B cell (primary cell): ENCODE measurements around the gene TIMM50. TPM values are rescaled to one million over a fixed set of nuclear protein-coding genes. Genes with fewer than 3 reads are reported as not detected.

ENCODE experiments used
- ATAC-seq: fragments of 200-7000 bp; cut with Tn5 transposase; one replicate; pipeline ENCODE4 v1.10.0; 2021; ENCODE audit warnings: low read depth, mild to moderate bottlenecking, moderate number of reproducible peaks, moderate library complexity
- CTCF ChIA-PET: fragments of 350-600 bp; sonication (Branson Sonifier 250); formaldehyde crosslinking; loops from one replicate; lab custom pipeline; 2021; ENCODE audit warnings: antibody characterized with exemption, inconsistent platforms; lab: Charles Lee
- POLR2A ChIA-PET: fragments of 350-600 bp; sonication (Branson Sonifier 250); formaldehyde crosslinking; loops from one replicate; lab custom pipeline; 2021; ENCODE audit warnings: antibody characterized with exemption; lab: Charles Lee
- DNase-seq: peaks from one replicate; pipeline ENCODE4 v3.0.0; 2013
- H2AFZ ChIP-seq: 2 replicates; pipeline ENCODE4 v1.6.1; 2012; ENCODE audit warnings: mild to moderate bottlenecking, low read depth, low read length; ENCODE audit not compliant: insufficient read depth, poor library complexity, severe bottlenecking
- H3K27ac ChIP-seq, 2 donors: 1 replicate in 1 of 2; 2 replicates in 1 of 2; pipeline ENCODE4 v1.5.1; 2012 to 2013; ENCODE audit warnings: low read length in 2 of 2, mild to moderate bottlenecking in 2 of 2, moderate library complexity in 1 of 2
- H3K27me3 ChIP-seq, 4 experiments: fragments of 200-600 bp in 1 of 4; sonication (generic) in 1 of 4; replicated peaks in 1 of 4; 1 replicate in 2 of 4; 2 replicates in 2 of 4; pipeline versions ENCODE4 v1.6.1 to v1.7.0; 2013 to 2016; ENCODE audit warnings: low read length in 3 of 4, mild to moderate bottlenecking in 2 of 4, mixed read lengths in 1 of 4, moderate library complexity in 1 of 4; ENCODE audit not compliant: insufficient read depth in 4 of 4, control insufficient read depth in 3 of 4; ENCODE audit errors: control extremely low read depth in 1 of 4
- H3K36me3 ChIP-seq, 2 experiments: replicated peaks in 1 of 2; 1 replicate in 1 of 2; 2 replicates in 1 of 2; pipeline versions ENCODE4 v1.6.1 to v1.7.1; 2013; ENCODE audit warnings: low read length in 1 of 2; ENCODE audit not compliant: insufficient read depth in 2 of 2, control insufficient read depth in 1 of 2; ENCODE audit errors: control extremely low read depth in 1 of 2, extremely low read depth in 1 of 2
- H3K4me1 ChIP-seq, 2 donors: fragments of 200-600 bp in 1 of 2; sonication (generic) in 1 of 2; 1 replicate in 1 of 2; 2 replicates in 1 of 2; pipeline versions ENCODE4 v1.5.1 to v1.6.1; 2013 to 2017; ENCODE audit warnings: low read length in 2 of 2; ENCODE audit not compliant: control insufficient read depth in 2 of 2, insufficient read depth in 2 of 2
- H3K4me2 ChIP-seq: replicated peaks from 2 replicates; pipeline ENCODE3; 2012; ENCODE audit warnings: mild to moderate bottlenecking, low read depth, low read length; ENCODE audit not compliant: poor library complexity, severe bottlenecking
- H3K4me3 ChIP-seq, 5 experiments: fragments of 200-600 bp in 1 of 5; sonication (generic) in 1 of 5; 1 replicate in 3 of 5; 2 replicates in 2 of 5; pipeline versions ENCODE4 v1.5.1 to v1.7.0; 2011 to 2016; ENCODE audit warnings: low read length in 4 of 5, mild to moderate bottlenecking in 4 of 5, low read depth in 2 of 5, control low read depth in 1 of 5, moderate library complexity in 1 of 5; ENCODE audit not compliant: insufficient read depth in 1 of 5; ENCODE audit errors: control extremely low read depth in 1 of 5, extremely low read depth in 1 of 5
- H3K79me2 ChIP-seq: fragments of 200-600 bp; sonication (generic); one replicate; pipeline ENCODE4 v1.6.0; 2016; ENCODE audit warnings: low read length; ENCODE audit not compliant: control insufficient read depth, insufficient read depth
- H3K9ac ChIP-seq: fragments of 200-600 bp; sonication (generic); 2 replicates; pipeline ENCODE4 v1.6.1; 2017; ENCODE audit warnings: mild to moderate bottlenecking, low read length, moderate library complexity
- H3K9me3 ChIP-seq, 3 donors: one replicate each; pipeline versions ENCODE4 v1.6.1 to v1.7.1; 2013; ENCODE audit warnings: low read length in 2 of 3; ENCODE audit not compliant: control insufficient read depth in 2 of 3, insufficient read depth in 1 of 3; ENCODE audit errors: control extremely low read depth in 1 of 3
- H4K20me1 ChIP-seq: 2 replicates; pipeline ENCODE4 v1.6.0; 2012; ENCODE audit warnings: mild to moderate bottlenecking, low read length; ENCODE audit not compliant: insufficient read depth, control insufficient read depth, poor library complexity, severe bottlenecking
- H3K27ac Mint-ChIP-seq: one replicate; pipeline ENCODE4 v1.8.0; 2021; ENCODE audit warnings: mixed read lengths
- H3K27me3 Mint-ChIP-seq: one replicate; pipeline ENCODE4 v1.8.0; 2021; ENCODE audit warnings: mixed read lengths
- H3K4me1 Mint-ChIP-seq: one replicate; pipeline ENCODE4 v1.8.0; 2021; ENCODE audit warnings: mixed read lengths
- H3K4me3 Mint-ChIP-seq: one replicate; pipeline ENCODE4 v1.8.0; 2021; ENCODE audit warnings: mixed read lengths
- H3K9me3 Mint-ChIP-seq: one replicate; pipeline ENCODE4 v1.8.0; 2022; ENCODE audit warnings: mixed read lengths; ENCODE audit not compliant: insufficient read depth
- EZH2 ChIP-seq: IDR thresholded peaks from 2 replicates; pipeline ENCODE4 v1.6.1; 2012; ENCODE audit warnings: borderline replicate concordance, low read depth, mild to moderate bottlenecking, moderate library complexity, low read length; ENCODE audit not compliant: insufficient read depth, poor library complexity, severe bottlenecking
- WGBS: methylation state at CpG from one replicate; pipeline ENCODE4 v1.1.5; 2013; ENCODE audit warnings: missing lambda C conversion rate; ENCODE audit not compliant: insufficient coverage; 5-methylcytosine and 5-hydroxymethylcytosine counted together
- intact Hi-C: fragments of 100-400 bp; cut with micrococcal nuclease; formaldehyde crosslinking; loops from one replicate; pipeline ENCODE4 v1.10.0; 2022
- polyA minus RNA-seq: library from RNA; depleted of rRNA, polyadenylated mRNA; stranded (reverse); fragments of >200 nt; gene quantifications from 2 replicates; pipeline ENCODE4 v1.2.3, GENCODE V29; 2012
- polyA plus RNA-seq: library from polyadenylated mRNA; depleted of rRNA; stranded (reverse); fragments of >200 nt; gene quantifications from 2 replicates; pipeline ENCODE4 v1.2.3, GENCODE V29; 2012
- total RNA-seq, 2 donors: library from RNA; stranded (reverse); fragments of 120-200 nt in 1 of 2; gene quantifications; 1 replicate in 1 of 2; 2 replicates in 1 of 2; pipeline versions ENCODE4 v1.2.3 to v1.2.4, GENCODE V29; 2013 to 2022
- TF ChIP-seq, protein P1 (sequence below): fragments of 200-600 bp; IDR thresholded peaks from one replicate; pipeline ENCODE4 v1.8.0; 2022; ENCODE audit warnings: antibody characterized with exemption, mild to moderate bottlenecking

TIMM50 gene
- total RNA-seq, result 52.3 and 55.3 TPM in 2 replicates
- total RNA-seq (2013), result 31.3 TPM
- 25.7 and 27.9 TPM in 2 replicates for polyA plus RNA-seq
- 16.9 and 20.4 TPM in 2 replicates for polyA minus RNA-seq

GRCh38 chr19:39480337-39481228 lies at the start of gene TIMM50:
TIMM50 (plus strand) TSS chr19:39480838; CDS start chr19:39480854, 16 bp downstream.
- Histone ChIP-seq H3K36me3 (peaks cover 4 to 17% of the 10 kb centered on the region in 2 experiments), H3K4me2 (peak within 1 kb of the TSS; percentile 89), H2AFZ (peak within 1 kb of the TSS; percentile 91), H4K20me1 (no peaks in the 10 kb centered on the region), H3K4me3 (peak within 1 kb of the TSS; percentile 65 to 95 (median 89)), H3K9ac (peak within 1 kb of the TSS; percentile 93), H3K27me3 (no peaks in the 10 kb centered on the region), H3K4me1 (peaks cover 14 to 21% of the 10 kb centered on the region in 2 donors), H3K27ac (peak within 1 kb of the TSS; percentile 67 to 84), H3K9me3 (no peaks in the 10 kb centered on the region), H3K79me2 (peaks cover 24% of the 10 kb centered on the region)
- Mint-ChIP-seq H3K27ac (peak within 1 kb of the TSS; percentile 94), H3K27me3 (no peaks in the 10 kb centered on the region), H3K4me3 (peak within 1 kb of the TSS; percentile 96), H3K9me3 (no peaks in the 10 kb centered on the region), H3K4me1 (peaks cover 25% of the 10 kb centered on the region)
- DNase-seq, result peak; percentile 95
- under 1% methylated on average over 55 of the region's 62 CpGs for WGBS
- intact Hi-C loops, result loop anchor here (1.0 to 2.0 kb wide), 4 partner anchors 18 to 68 kb away; partner anchors contain the start of genes DLL3, PLEKHG2 and SUPT5H
- peak; percentile 99 for ATAC-seq
- ChIA-PET CTCF (no interaction called here), POLR2A (interaction anchor here (0.6 to 1.2 kb wide), 6 partner anchors 35 to 718 kb away, joined by 3 to 8 read pairs (median 4); partner anchors contain the start of genes RPS16, SAMD4B and SUPT5H)
- TF ChIP-seq EZH2, result no peak
- TF ChIP-seq, protein P1, sequence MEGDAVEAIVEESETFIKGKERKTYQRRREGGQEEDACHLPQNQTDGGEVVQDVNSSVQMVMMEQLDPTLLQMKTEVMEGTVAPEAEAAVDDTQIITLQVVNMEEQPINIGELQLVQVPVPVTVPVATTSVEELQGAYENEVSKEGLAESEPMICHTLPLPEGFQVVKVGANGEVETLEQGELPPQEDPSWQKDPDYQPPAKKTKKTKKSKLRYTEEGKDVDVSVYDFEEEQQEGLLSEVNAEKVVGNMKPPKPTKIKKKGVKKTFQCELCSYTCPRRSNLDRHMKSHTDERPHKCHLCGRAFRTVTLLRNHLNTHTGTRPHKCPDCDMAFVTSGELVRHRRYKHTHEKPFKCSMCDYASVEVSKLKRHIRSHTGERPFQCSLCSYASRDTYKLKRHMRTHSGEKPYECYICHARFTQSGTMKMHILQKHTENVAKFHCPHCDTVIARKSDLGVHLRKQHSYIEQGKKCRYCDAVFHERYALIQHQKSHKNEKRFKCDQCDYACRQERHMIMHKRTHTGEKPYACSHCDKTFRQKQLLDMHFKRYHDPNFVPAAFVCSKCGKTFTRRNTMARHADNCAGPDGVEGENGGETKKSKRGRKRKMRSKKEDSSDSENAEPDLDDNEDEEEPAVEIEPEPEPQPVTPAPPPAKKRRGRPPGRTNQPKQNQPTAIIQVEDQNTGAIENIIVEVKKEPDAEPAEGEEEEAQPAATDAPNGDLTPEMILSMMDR, result no peak
